Endothelial cell of umbilical vein (primary cell): ENCODE measurements around the gene COMMD8. TPM values are rescaled to one million over a fixed set of nuclear protein-coding genes. Genes with fewer than 3 reads are reported as not detected.

ENCODE experiments used
- BruUV-seq: library from RNA; stranded (reverse); fragments of 400-500 nt; replicated peaks from 2 replicates; lab custom pipeline; 2021; lab: Mats Ljungman, UMichigan
- CTCF ChIA-PET: fragments of 300-600, 350-600 bp; sonication (Branson Sonifier 250); formaldehyde crosslinking; loops from one replicate; lab custom pipeline; 2021; ENCODE audit warnings: antibody characterized with exemption, inconsistent platforms; lab: Charles Lee
- POLR2A ChIA-PET: fragments of 300-600, 350-600 bp; sonication (Branson Sonifier 250); formaldehyde crosslinking; loops from one replicate; lab custom pipeline; 2021; ENCODE audit warnings: antibody characterized with exemption, inconsistent platforms; lab: Charles Lee
- DNase-seq: peaks from one replicate; pipeline ENCODE4 v3.0.0-alpha.2; 2011; ENCODE audit warnings: low read depth, low spot score
- FAIRE-seq: peaks from 2 replicates; lab custom pipeline; 2011; peaks lifted over from hg19 to GRCh38; lab: Jason Lieb, UNC
- H2AFZ ChIP-seq: 2 replicates; pipeline ENCODE4 v1.6.0; 2012; ENCODE audit warnings: low read depth, low read length, control low read depth, inconsistent platforms
- H3K27ac ChIP-seq: 2 replicates; pipeline ENCODE4 v1.5.1; 2011; ENCODE audit warnings: low read depth, mild to moderate bottlenecking, control low read depth, low read length, moderate library complexity; ENCODE audit not compliant: insufficient read depth
- H3K27me3 ChIP-seq, 2 experiments: 2 replicates each; pipeline versions ENCODE4 v1.6.0 to v1.6.1; 2011; ENCODE audit warnings: low read length in 2 of 2, mixed read lengths in 1 of 2; ENCODE audit not compliant: control insufficient read depth in 2 of 2, insufficient read depth in 2 of 2
- H3K36me3 ChIP-seq, 2 experiments: 2 replicates in 1 of 2; 3 replicates in 1 of 2; pipeline ENCODE4 v1.5.1; 2011; ENCODE audit warnings: low read length in 2 of 2, mild to moderate bottlenecking in 1 of 2, moderate library complexity in 1 of 2; ENCODE audit not compliant: control insufficient read depth in 2 of 2, insufficient read depth in 2 of 2; ENCODE audit errors: extremely low read depth in 1 of 2
- H3K4me1 ChIP-seq: 3 replicates; pipeline ENCODE4 v1.5.1; 2011; ENCODE audit warnings: mild to moderate bottlenecking, low read length; ENCODE audit not compliant: control insufficient read depth, insufficient read depth; ENCODE audit errors: extremely low read depth
- H3K4me2 ChIP-seq: 2 replicates; pipeline ENCODE4 v1.6.1; 2011; ENCODE audit warnings: low read length, control low read depth, mixed read lengths; ENCODE audit not compliant: insufficient read depth
- H3K4me3 ChIP-seq, 3 experiments: fragments of 200-600 bp in 1 of 3; sonication (generic), shearing (Covaris generic) in 1 of 3; replicated peaks in 1 of 3; 2 replicates each; pipeline ENCODE4 v1.5.1; 2011 to 2016; ENCODE audit warnings: control low read depth in 3 of 3, low read length in 3 of 3, mild to moderate bottlenecking in 2 of 3, inconsistent platforms in 1 of 3, low read depth in 1 of 3, moderate library complexity in 1 of 3; ENCODE audit not compliant: insufficient read depth in 1 of 3
- H3K79me2 ChIP-seq: 2 replicates; pipeline ENCODE4 v1.6.0; 2012; ENCODE audit warnings: low read length, inconsistent platforms; ENCODE audit not compliant: control insufficient read depth, insufficient read depth
- H3K9ac ChIP-seq: replicated peaks from 2 replicates; pipeline ENCODE3; 2011; ENCODE audit warnings: low read length, control low read depth; ENCODE audit not compliant: insufficient read depth; ENCODE audit errors: extremely low read depth
- H3K9me1 ChIP-seq: replicated peaks from 3 replicates; pipeline ENCODE4 v1.6.0; 2011; ENCODE audit warnings: mild to moderate bottlenecking, low read length; ENCODE audit not compliant: control insufficient read depth, insufficient read depth; ENCODE audit errors: extremely low read depth
- H3K9me3 ChIP-seq: replicated peaks from 2 replicates; pipeline ENCODE4 v1.5.1; 2012; ENCODE audit warnings: low read length, inconsistent platforms; ENCODE audit not compliant: control insufficient read depth, insufficient read depth
- H4K20me1 ChIP-seq: replicated peaks from 2 replicates; pipeline ENCODE3; 2011; ENCODE audit warnings: mild to moderate bottlenecking, low read length; ENCODE audit not compliant: control insufficient read depth, insufficient read depth; ENCODE audit errors: extremely low read depth
- CTCF ChIP-seq, 2 donors: IDR thresholded peaks; 1 replicate in 1 of 2; 2 replicates in 1 of 2; pipeline ENCODE4 v1.5.1; 2011; ENCODE audit warnings: low read length in 2 of 2, mild to moderate bottlenecking in 2 of 2, moderate library complexity in 2 of 2, control low read depth in 1 of 2, inconsistent platforms in 1 of 2, low read depth in 1 of 2; ENCODE audit not compliant: insufficient read depth in 1 of 2; ENCODE audit errors: extremely low read depth in 1 of 2
- EZH2 ChIP-seq: IDR thresholded peaks from 2 replicates; pipeline ENCODE4 v1.6.1; 2012; ENCODE audit warnings: borderline replicate concordance, low read depth, mild to moderate bottlenecking, moderate library complexity, low read length, inconsistent platforms; ENCODE audit not compliant: severe bottlenecking
- FOS ChIP-seq: IDR thresholded peaks from 2 replicates; pipeline ENCODE4 v1.6.1; 2011; ENCODE audit warnings: mild to moderate bottlenecking, low read length, moderate library complexity, borderline replicate concordance; ENCODE audit not compliant: insufficient read depth
- GATA2 ChIP-seq: IDR thresholded peaks from 2 replicates; pipeline ENCODE4 v1.7.0; 2011; ENCODE audit warnings: low read depth, mild to moderate bottlenecking, moderate library complexity, mixed read lengths, low read length; ENCODE audit not compliant: insufficient read length, insufficient read depth
- JUN ChIP-seq: IDR thresholded peaks from 2 replicates; pipeline ENCODE4 v1.6.1; 2011; ENCODE audit warnings: borderline replicate concordance, low read depth; ENCODE audit not compliant: insufficient read length, insufficient read depth
- MAX ChIP-seq: IDR thresholded peaks from 2 replicates; pipeline ENCODE4 v1.6.1; 2011; ENCODE audit not compliant: insufficient read depth, insufficient read length
- MYC ChIP-seq: IDR thresholded peaks from one replicate; pipeline ENCODE4 v1.6.1; 2011; ENCODE audit warnings: mild to moderate bottlenecking, low read depth, low read length
- POLR2A ChIP-seq: IDR thresholded peaks from 2 replicates; pipeline ENCODE4 v1.6.1; 2012; ENCODE audit warnings: low read depth, mild to moderate bottlenecking, control low read depth, low read length
- POLR2AphosphoS5 ChIP-seq: IDR thresholded peaks from 2 replicates; pipeline ENCODE4 v1.6.1; 2012; ENCODE audit warnings: low read depth, mild to moderate bottlenecking, control low read depth, low read length, moderate library complexity; ENCODE audit not compliant: insufficient read depth
- dilution Hi-C: fragments of 300-500 bp; cut with MboI; formaldehyde crosslinking; loops from one replicate; pipeline ENCODE4 v1.15.0; 2019; ENCODE audit warnings: low sequenced_read_pairs; ENCODE audit not compliant: extremely low pct_ligation_motif_present
- intact Hi-C: fragments of 100-400 bp; cut with micrococcal nuclease; formaldehyde crosslinking; loops from one replicate; pipeline ENCODE4 v1.10.0; 2022
- polyA plus RNA-seq, 4 experiments: library from polyadenylated mRNA; depleted of rRNA in 3 of 4; stranded (reverse) in 3 of 4; unstranded in 1 of 4; fragments of >200 nt; gene quantifications; 2 replicates each; pipeline versions ENCODE4 v1.2.1 to v1.2.3, GENCODE V29; 2011 to 2012; ENCODE audit warnings: missing spikeins in 1 of 4
- total RNA-seq: library from RNA; stranded (reverse); gene quantifications from 2 replicates; pipeline ENCODE4 v1.2.3, GENCODE V29; 2021

Gene COMMD8
- total and polyA plus RNA-seq, 2 donors (not counting 3 experiments of a cell fraction or from before 2014, with no cell fraction given), result 4.9 to 22.3 TPM

GRCh38 chr4:47465004-47465403, 1.5 kb upstream of the COMMD8 start:
- no TSS peak for BruUV-seq
- dilution Hi-C loops, result no loop called here
- no peak overlapping the region for H2AFZ ChIP-seq
- H3K27me3 ChIP-seq, result no peaks in the 10 kb centered on the region
- no peak overlapping the region for H3K4me2 ChIP-seq
- peaks cover 4% of the 10 kb centered on the region for H3K79me2 ChIP-seq
- ChIA-PET POLR2A (no interaction called here), CTCF (interaction anchor here (1.9 kb wide), 1 partner anchor 18 kb away, joined by 5 read pairs; no protein-coding TSS in a partner anchor)
- no peak overlapping the region for H3K9ac ChIP-seq
- H3K9me1 ChIP-seq, result no peaks in the 10 kb centered on the region
- H4K20me1 ChIP-seq, result no peaks in the 10 kb centered on the region
- peaks cover 5% of the 10 kb centered on the region for H3K4me1 ChIP-seq
- H3K4me3 ChIP-seq, result no peak overlapping the region
- FAIRE-seq (no peak), DNase-seq (no peak)
- no peaks in the 10 kb centered on the region for H3K36me3 ChIP-seq
- no peak overlapping the region for H3K27ac ChIP-seq
- TF ChIP-seq GATA2 (no peak), MAX (no peak), MYC (no peak), POLR2AphosphoS5 (no peak), JUN (no peak), CTCF (IDR thresholded peaks at IDR 0.05; ENCODE audit: extremely low read depth in 1 of 2, insufficient read depth in 1 of 2, low read depth in 1 of 2, low read length in 2 of 2) (no peak), POLR2A (no peak), FOS (no peak), EZH2 (no peak)
- H3K9me3 ChIP-seq, result no peaks in the 10 kb centered on the region
- intact Hi-C loops, result loop anchor here (10.0 kb wide), 1 partner anchor 450 kb away; the partner anchor contains the start of gene NFXL1
